KMS-11 (cell line): Measurements from ENCODE around the gene DNMT1.
"Not testable (repeated sequence)": the region's sequence is repeated elsewhere in the genome, so short reads cannot be mapped to it uniquely, and the experiment has no call there.

ENCODE experiments used
- H2AFZ ChIP-seq: fragments of 200-600 bp; sonication (generic); 2 replicates; pipeline ENCODE4 v1.6.1; 2016; ENCODE audit warnings: antibody characterized with exemption, mixed run types, low read depth
- H3K27ac ChIP-seq: fragments of 200-600 bp; sonication (generic); 2 replicates; pipeline ENCODE4 v1.6.1; 2016; ENCODE audit warnings: mild to moderate bottlenecking, mixed run types
- H3K27me3 ChIP-seq: fragments of 200-600 bp; sonication (generic); 2 replicates; pipeline ENCODE4 v1.6.1; 2017; ENCODE audit warnings: mild to moderate bottlenecking, low read depth, mixed run types, moderate library complexity; ENCODE audit not compliant: insufficient read depth
- H3K36me3 ChIP-seq: fragments of 200-600 bp; sonication (generic); 2 replicates; pipeline ENCODE4 v1.6.1; 2017; ENCODE audit warnings: mild to moderate bottlenecking, mixed run types; ENCODE audit not compliant: insufficient read depth
- H3K4me1 ChIP-seq: fragments of 200-600 bp; sonication (generic); 2 replicates; pipeline ENCODE4 v1.6.1; 2016; ENCODE audit warnings: mild to moderate bottlenecking, low read depth, mixed run types; ENCODE audit not compliant: poor library complexity, severe bottlenecking
- H3K4me2 ChIP-seq: fragments of 200-600 bp; sonication (generic); 2 replicates; pipeline ENCODE4 v1.7.0; 2016; ENCODE audit warnings: mild to moderate bottlenecking, mixed run types
- H3K4me3 ChIP-seq: fragments of 200-600 bp; sonication (generic); IDR thresholded peaks from 2 replicates; pipeline ENCODE4 v1.6.1; 2017; ENCODE audit warnings: low read depth, low read length, mixed read lengths; ENCODE audit not compliant: insufficient read depth
- H3K79me2 ChIP-seq: fragments of 200-600 bp; sonication (generic); 2 replicates; pipeline ENCODE4 v1.6.1; 2016; ENCODE audit warnings: low read depth, mixed run types; ENCODE audit not compliant: insufficient read depth
- H3K9ac ChIP-seq: fragments of 200-600 bp; sonication (generic); 2 replicates; pipeline ENCODE4 v1.6.1; 2016; ENCODE audit warnings: mild to moderate bottlenecking, mixed run types
- H4K20me1 ChIP-seq: fragments of 200-600 bp; sonication (generic); 2 replicates; pipeline ENCODE4 v1.6.1; 2016; ENCODE audit warnings: mild to moderate bottlenecking, mixed run types; ENCODE audit not compliant: insufficient read depth
- TF ChIP-seq, protein P1 (sequence below): fragments of 200-600 bp; sonication (generic); conservative IDR thresholded peaks from 2 replicates; pipeline ENCODE4 v1.6.1; 2017; ENCODE audit warnings: low read depth, mild to moderate bottlenecking, antibody characterized with exemption, low read length, moderate library complexity, mixed read lengths

Gene DNMT1

DNA sequence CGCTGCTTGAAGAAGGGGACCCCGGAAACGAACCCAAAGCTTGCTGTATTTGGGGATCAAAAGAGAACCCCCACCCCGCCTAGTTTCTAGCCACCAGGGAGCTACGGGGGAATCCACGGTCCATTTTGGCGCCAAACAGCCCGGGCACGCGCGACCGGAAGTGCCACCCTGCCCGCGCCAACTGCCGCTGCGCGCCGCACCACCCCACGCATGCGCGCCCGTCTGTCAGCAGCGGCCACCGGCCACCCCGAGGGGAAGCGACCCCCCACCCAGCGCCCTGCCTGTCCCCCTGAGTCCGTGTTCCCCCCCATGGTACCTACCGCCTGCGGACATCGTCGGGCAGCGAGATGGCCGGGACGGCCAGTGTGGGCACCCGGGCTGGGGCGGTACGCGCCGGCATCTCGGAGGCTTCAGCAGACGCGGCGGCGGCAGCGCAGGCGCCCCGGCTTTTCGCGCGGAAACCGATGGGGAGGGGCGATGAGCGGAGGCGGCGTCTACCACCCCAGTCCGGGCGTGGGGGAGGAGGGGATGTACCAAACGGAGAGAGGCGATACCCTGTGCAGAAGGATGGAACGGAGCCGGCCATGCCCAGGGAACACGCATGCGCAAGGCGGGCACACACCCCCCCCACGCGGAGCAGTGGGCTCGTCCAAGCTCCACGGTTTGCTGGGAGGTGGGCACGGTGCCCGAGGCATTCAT, at the start of gene DNMT1:
TSS of gene DNMT1 (minus strand) at position 454 of the 699 bp plus-strand sequence. CDS start at position 400, 54 bp downstream.
- Histone ChIP-seq H2AFZ (peak within 1 kb of the TSS; percentile 80), H3K4me1 (peaks cover 64% of the 10 kb centered on the region)

DNA sequence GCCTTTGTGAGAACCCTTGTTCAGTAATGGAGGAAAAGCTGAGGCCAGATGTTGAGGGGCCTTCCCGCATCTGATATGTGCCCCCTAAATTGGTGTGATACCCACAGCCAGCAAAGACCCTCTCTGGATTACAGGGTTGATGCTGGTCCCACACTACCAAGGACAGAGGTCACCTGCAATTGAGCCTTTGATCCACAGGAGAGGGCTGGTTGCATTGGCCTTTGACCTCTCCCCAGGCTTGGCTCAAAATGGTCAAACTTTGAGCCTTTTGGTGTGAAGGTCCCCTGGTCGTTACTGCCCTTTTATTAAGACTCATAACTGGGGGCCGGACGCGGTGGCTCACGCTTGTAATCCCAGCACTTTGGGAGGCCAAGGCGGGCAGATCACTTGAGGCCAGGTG, 48.9 kb upstream of the DNMT1 start:
- Histone ChIP-seq H3K4me1 (peaks cover 16% of the 10 kb centered on the region), H3K36me3 (no peaks in the 10 kb centered on the region), H2AFZ (no peak overlapping the region), H3K4me3 (no peak overlapping the region), H3K27ac (no peak overlapping the region), H3K4me2 (no peak overlapping the region), H4K20me1 (no peaks in the 10 kb centered on the region), H3K27me3 (no peaks in the 10 kb centered on the region), H3K9ac (no peak overlapping the region), H3K79me2 (no peaks in the 10 kb centered on the region)
- TF ChIP-seq, protein P1, sequence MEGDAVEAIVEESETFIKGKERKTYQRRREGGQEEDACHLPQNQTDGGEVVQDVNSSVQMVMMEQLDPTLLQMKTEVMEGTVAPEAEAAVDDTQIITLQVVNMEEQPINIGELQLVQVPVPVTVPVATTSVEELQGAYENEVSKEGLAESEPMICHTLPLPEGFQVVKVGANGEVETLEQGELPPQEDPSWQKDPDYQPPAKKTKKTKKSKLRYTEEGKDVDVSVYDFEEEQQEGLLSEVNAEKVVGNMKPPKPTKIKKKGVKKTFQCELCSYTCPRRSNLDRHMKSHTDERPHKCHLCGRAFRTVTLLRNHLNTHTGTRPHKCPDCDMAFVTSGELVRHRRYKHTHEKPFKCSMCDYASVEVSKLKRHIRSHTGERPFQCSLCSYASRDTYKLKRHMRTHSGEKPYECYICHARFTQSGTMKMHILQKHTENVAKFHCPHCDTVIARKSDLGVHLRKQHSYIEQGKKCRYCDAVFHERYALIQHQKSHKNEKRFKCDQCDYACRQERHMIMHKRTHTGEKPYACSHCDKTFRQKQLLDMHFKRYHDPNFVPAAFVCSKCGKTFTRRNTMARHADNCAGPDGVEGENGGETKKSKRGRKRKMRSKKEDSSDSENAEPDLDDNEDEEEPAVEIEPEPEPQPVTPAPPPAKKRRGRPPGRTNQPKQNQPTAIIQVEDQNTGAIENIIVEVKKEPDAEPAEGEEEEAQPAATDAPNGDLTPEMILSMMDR: no peak

More for the DNA sequence above, at the start of gene DNMT1:
- Histone ChIP-seq H3K36me3 (no peaks in the 10 kb centered on the region), H3K9ac (peak within 1 kb of the TSS; percentile 96), H3K79me2 (peaks cover 49% of the 10 kb centered on the region), H4K20me1 (peaks cover 12% of the 10 kb centered on the region; the same call in 1 of the 2 replicates), H3K27me3 (no peaks in the 10 kb centered on the region), H3K4me3 (no peak within 1 kb of the TSS), H3K27ac (peak within 1 kb of the TSS; percentile 82), H3K4me2 (peak within 1 kb of the TSS; percentile 87)
- TF ChIP-seq, protein P1: no peak

- H3K9ac ChIP-seq, H3K4me2 ChIP-seq, H3K27me3 ChIP-seq, H3K36me3 ChIP-seq, H3K4me3 ChIP-seq, H4K20me1 ChIP-seq, H3K27ac ChIP-seq, H3K79me2 ChIP-seq, H2AFZ ChIP-seq: not testable (repeated sequence)
- H3K4me1 ChIP-seq: peaks cover 13% of the 10 kb centered on the region
Measured at GRCh38 chr19:10241826-10242449, 47.2 kb upstream of the DNMT1 start.

GRCh38 chr19:10238172-10238783, 43.5 kb upstream of the DNMT1 start:
- Histone ChIP-seq H3K27me3 (no peaks in the 10 kb centered on the region), H4K20me1 (no peaks in the 10 kb centered on the region), H3K79me2 (no peaks in the 10 kb centered on the region), H3K4me2 (no peak overlapping the region), H3K36me3 (no peaks in the 10 kb centered on the region), H3K4me1 (no peaks in the 10 kb centered on the region), H3K27ac (no peak overlapping the region), H3K4me3 (no peak overlapping the region), H2AFZ (no peak overlapping the region), H3K9ac (no peak overlapping the region)
- TF ChIP-seq, protein P1: no peak
